ENCODE results near the gene TSPAN3.

Gene TSPAN3

GRCh38 chr15:77029166-77030047, 41.5 kb downstream of the TSPAN3 start:
- Histone ChIP-seq H3K4me1 (ENCODE audit: insufficient read depth, insufficient read length) (peaks cover 41% of the 10 kb centered on the region), H3K4me3 (ENCODE audit: insufficient read length, low read depth) (no peak overlapping the region), H3K36me3 (ENCODE audit: insufficient read depth, insufficient read length, low read length) (no peaks in the 10 kb centered on the region), H3K9me3 (ENCODE audit: insufficient read depth, low read length) (no peaks in the 10 kb centered on the region), H3K9ac (ENCODE audit: insufficient read length, low read depth) (no peak overlapping the region), H3K27me3 (ENCODE audit: insufficient read depth, insufficient read length) (no peaks in the 10 kb centered on the region)
- no peak for DNase-seq (ENCODE audit: low read depth, low spot score)
- TF ChIP-seq SUZ12 (IDR thresholded peaks at IDR 0.05; ENCODE audit: extremely low read depth, insufficient read depth, insufficient read length) = no peak
- no peak for TF ChIP-seq YY1 (IDR thresholded peaks at IDR 0.05; ENCODE audit: insufficient read depth, insufficient read length)
- no peak for TF ChIP-seq ZNF274 (IDR thresholded peaks at IDR 0.05; ENCODE audit: low read depth, low read length)

- Histone ChIP-seq H3K9me3 (ENCODE audit: insufficient read depth, low read length) (no peaks in the 10 kb centered on the region), H3K27me3 (ENCODE audit: insufficient read depth, insufficient read length) (no peaks in the 10 kb centered on the region), H3K4me1 (ENCODE audit: insufficient read depth, insufficient read length) (peaks cover 34% of the 10 kb centered on the region), H3K4me3 (ENCODE audit: insufficient read length, low read depth) (no peak overlapping the region), H3K9ac (ENCODE audit: insufficient read length, low read depth) (no peak overlapping the region), H3K36me3 (ENCODE audit: insufficient read depth, insufficient read length, low read length) (no peaks in the 10 kb centered on the region)
- no peak for TF ChIP-seq SUZ12 (IDR thresholded peaks at IDR 0.05; ENCODE audit: extremely low read depth, insufficient read depth, insufficient read length)
- no peak for TF ChIP-seq ZNF274 (IDR thresholded peaks at IDR 0.05; ENCODE audit: low read depth, low read length)
- TF ChIP-seq YY1 (IDR thresholded peaks at IDR 0.05; ENCODE audit: insufficient read depth, insufficient read length) = no peak
- no peak for DNase-seq (ENCODE audit: low read depth, low spot score)
Observed at GRCh38 chr15:77028451-77029165, 42.3 kb downstream of the TSPAN3 start.

- TF ChIP-seq ZNF274 (IDR thresholded peaks at IDR 0.05; ENCODE audit: low read depth, low read length) (no peak), YY1 (IDR thresholded peaks at IDR 0.05; ENCODE audit: insufficient read depth, insufficient read length) (no peak), SUZ12 (IDR thresholded peaks at IDR 0.05; ENCODE audit: extremely low read depth, insufficient read depth, insufficient read length) (no peak)
- Histone ChIP-seq H3K9ac (ENCODE audit: insufficient read length, low read depth) (no peak overlapping the region), H3K27me3 (ENCODE audit: insufficient read depth, insufficient read length) (no peaks in the 10 kb centered on the region), H3K4me1 (ENCODE audit: insufficient read depth, insufficient read length) (peaks cover 30% of the 10 kb centered on the region), H3K36me3 (ENCODE audit: insufficient read depth, insufficient read length, low read length) (no peaks in the 10 kb centered on the region), H3K9me3 (ENCODE audit: insufficient read depth, low read length) (no peaks in the 10 kb centered on the region), H3K4me3 (ENCODE audit: insufficient read length, low read depth) (no peak overlapping the region)
- DNase-seq (ENCODE audit: low read depth, low spot score) = no peak
Observed at GRCh38 chr15:77027697-77028450, 43.0 kb downstream of the TSPAN3 start.

GRCh38 chr15:77027111-77027696, 43.7 kb downstream of the TSPAN3 start:
- TF ChIP-seq ZNF274 (IDR thresholded peaks at IDR 0.05; ENCODE audit: low read depth, low read length) (no peak), SUZ12 (IDR thresholded peaks at IDR 0.05; ENCODE audit: extremely low read depth, insufficient read depth, insufficient read length) (no peak), YY1 (IDR thresholded peaks at IDR 0.05; ENCODE audit: insufficient read depth, insufficient read length) (no peak)
- Histone ChIP-seq H3K27me3 (ENCODE audit: insufficient read depth, insufficient read length) (no peaks in the 10 kb centered on the region), H3K4me1 (ENCODE audit: insufficient read depth, insufficient read length) (peaks cover 27% of the 10 kb centered on the region), H3K4me3 (ENCODE audit: insufficient read length, low read depth) (no peak overlapping the region), H3K9ac (ENCODE audit: insufficient read length, low read depth) (no peak overlapping the region), H3K9me3 (ENCODE audit: insufficient read depth, low read length) (no peaks in the 10 kb centered on the region), H3K36me3 (ENCODE audit: insufficient read depth, insufficient read length, low read length) (no peaks in the 10 kb centered on the region)
- DNase-seq (ENCODE audit: low read depth, low spot score) = no peak

GRCh38 chr15:77026501-77027110, 44.3 kb downstream of the TSPAN3 start:
- Histone ChIP-seq H3K36me3 (ENCODE audit: insufficient read depth, insufficient read length, low read length) (no peaks in the 10 kb centered on the region), H3K4me1 (ENCODE audit: insufficient read depth, insufficient read length) (peaks cover 25% of the 10 kb centered on the region), H3K9ac (ENCODE audit: insufficient read length, low read depth) (no peak overlapping the region), H3K4me3 (ENCODE audit: insufficient read length, low read depth) (no peak overlapping the region), H3K9me3 (ENCODE audit: insufficient read depth, low read length) (no peaks in the 10 kb centered on the region), H3K27me3 (ENCODE audit: insufficient read depth, insufficient read length) (no peaks in the 10 kb centered on the region)
- DNase-seq (ENCODE audit: low read depth, low spot score) = no peak
- no peak for TF ChIP-seq SUZ12 (IDR thresholded peaks at IDR 0.05; ENCODE audit: extremely low read depth, insufficient read depth, insufficient read length)
- no peak for TF ChIP-seq ZNF274 (IDR thresholded peaks at IDR 0.05; ENCODE audit: low read depth, low read length)
- no peak for TF ChIP-seq YY1 (IDR thresholded peaks at IDR 0.05; ENCODE audit: insufficient read depth, insufficient read length)

GRCh38 chr15:77025941-77026411, 44.9 kb downstream of the TSPAN3 start:
- no peak overlapping the region for H3K9ac ChIP-seq (ENCODE audit: insufficient read length, low read depth)
- H3K27me3 ChIP-seq (ENCODE audit: insufficient read depth, insufficient read length) = no peaks in the 10 kb centered on the region
- peaks cover 18% of the 10 kb centered on the region for H3K4me1 ChIP-seq (ENCODE audit: insufficient read depth, insufficient read length)
- TF ChIP-seq SUZ12 (IDR thresholded peaks at IDR 0.05; ENCODE audit: extremely low read depth, insufficient read depth, insufficient read length) = no peak
- TF ChIP-seq YY1 (IDR thresholded peaks at IDR 0.05; ENCODE audit: insufficient read depth, insufficient read length) = no peak
- no peak for TF ChIP-seq ZNF274 (IDR thresholded peaks at IDR 0.05; ENCODE audit: low read depth, low read length)
- DNase-seq (ENCODE audit: low read depth, low spot score) = no peak
- no peaks in the 10 kb centered on the region for H3K9me3 ChIP-seq (ENCODE audit: insufficient read depth, low read length)
- no peak overlapping the region for H3K4me3 ChIP-seq (ENCODE audit: insufficient read length, low read depth)
- H3K36me3 ChIP-seq (ENCODE audit: insufficient read depth, insufficient read length, low read length) = no peaks in the 10 kb centered on the region

Measured in NT2/D1 (cell line).